Gastrocnemius medialis (tissue), 4 donors: ENCODE data around the gene BPIFB1.

Experiments used
- CTCF ChIP-seq, 5 experiments: fragments of 450-650 bp in 3 of 5; fragments of 200-600 bp in 2 of 5; sonication (generic) in 2 of 5; IDR thresholded peaks in 4 of 5; conservative IDR thresholded peaks in 1 of 5; 1 replicate in 4 of 5; 2 replicates in 1 of 5; pipeline ENCODE4 v1.5.1; 2016 to 2019; ENCODE audit warnings: antibody characterized with exemption in 5 of 5, mild to moderate bottlenecking in 3 of 5, moderate library complexity in 3 of 5
- POLR2A ChIP-seq, 2 donors: fragments of 450-650 bp; IDR thresholded peaks; one replicate each; pipeline ENCODE4 v1.6.1; 2017; ENCODE audit warnings: antibody characterized with exemption in 2 of 2, mild to moderate bottlenecking in 2 of 2, moderate library complexity in 2 of 2

GRCh38 chr20:33322456-33322855, 39.4 kb downstream of the BPIFB1 start:
- TF ChIP-seq CTCF (IDR thresholded peaks at IDR 0.05 in 4 of 5, conservative IDR thresholded peaks at IDR 0.05 in 1 of 5): no peak
- no peak for TF ChIP-seq POLR2A (IDR thresholded peaks at IDR 0.05)
